HuH-7.5 (cell line): ENCODE data around the gene DNAAF5.

ENCODE experiments used
- DNase-seq: peaks from one replicate; pipeline ENCODE4 v3.0.0; 2011; ENCODE audit warnings: low spot score

DNAAF5 gene

DNA sequence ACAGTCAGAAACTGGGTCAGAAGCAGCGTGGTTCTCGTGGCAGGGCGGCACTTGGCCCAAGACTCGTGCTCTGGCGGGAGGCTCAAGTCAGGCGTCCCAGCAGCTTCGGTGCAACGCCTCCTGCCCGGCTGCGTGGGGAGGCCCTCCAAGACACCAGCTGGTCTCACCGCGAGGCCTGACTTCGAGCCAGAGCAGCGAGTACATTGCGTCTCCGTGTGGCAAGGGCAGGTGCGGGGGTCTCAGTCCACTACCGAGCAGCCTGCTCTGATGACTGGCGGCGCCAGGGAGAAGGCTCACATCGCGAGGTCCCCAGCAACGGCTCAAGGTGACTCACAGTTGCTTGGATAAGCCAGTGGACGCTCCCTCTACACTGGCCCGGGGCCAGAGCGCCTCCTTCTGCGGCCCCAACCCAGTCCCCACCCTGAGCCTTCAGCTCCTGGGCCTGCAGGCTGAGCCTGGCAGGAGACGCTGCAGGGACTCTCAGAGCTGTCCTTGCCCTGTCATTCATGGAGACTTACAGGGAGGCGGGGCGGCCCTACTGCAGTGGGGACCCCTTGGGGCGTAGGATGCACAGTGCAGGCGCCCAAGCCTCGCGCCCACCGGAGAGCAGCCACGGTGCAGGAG is 42.5 kb downstream of the DNAAF5 start:
- DNase-seq: no peak

DNA sequence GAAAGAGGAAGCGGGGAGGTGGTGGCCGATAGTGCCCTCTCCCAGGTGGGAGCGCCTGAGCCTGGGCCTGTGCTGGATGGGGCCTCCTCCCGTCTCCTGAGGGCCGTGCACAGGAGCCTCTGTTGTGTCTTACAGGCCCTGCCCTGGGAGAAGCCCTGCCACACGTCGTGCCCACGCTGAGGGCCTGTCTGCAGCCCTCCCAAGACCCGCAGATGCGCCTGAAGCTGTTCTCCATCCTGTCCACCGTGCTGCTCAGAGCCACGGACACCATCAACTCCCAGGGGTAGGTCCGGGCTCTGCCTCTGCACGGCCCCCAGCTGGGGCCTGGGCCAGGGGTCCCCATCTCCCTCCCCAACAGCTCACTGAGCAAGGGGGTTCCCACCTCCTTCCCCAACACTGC is 43.8 kb downstream of the DNAAF5 start:
- no peak for DNase-seq

DNA sequence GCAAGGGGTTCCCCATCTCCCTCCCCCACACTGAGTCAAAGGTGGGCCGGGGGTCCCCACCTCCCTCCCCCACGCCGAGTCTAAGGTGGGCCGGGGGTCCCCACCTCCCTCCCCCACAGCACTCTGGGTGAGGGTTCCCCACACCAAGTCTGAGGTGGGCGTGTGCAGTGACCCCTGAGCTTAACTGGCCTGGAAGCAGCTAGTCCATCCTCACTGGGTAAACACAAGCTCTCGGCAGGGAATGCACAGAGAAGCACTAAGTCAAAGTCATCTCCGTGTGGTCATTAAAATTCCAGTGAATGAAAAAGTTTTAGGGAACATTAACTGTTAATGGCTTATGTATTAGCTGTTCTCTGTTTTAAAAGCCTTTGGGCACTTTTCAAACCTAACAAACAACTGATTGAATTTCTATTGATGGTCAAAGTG is 44.3 kb downstream of the DNAAF5 start:
- no peak for DNase-seq

DNA sequence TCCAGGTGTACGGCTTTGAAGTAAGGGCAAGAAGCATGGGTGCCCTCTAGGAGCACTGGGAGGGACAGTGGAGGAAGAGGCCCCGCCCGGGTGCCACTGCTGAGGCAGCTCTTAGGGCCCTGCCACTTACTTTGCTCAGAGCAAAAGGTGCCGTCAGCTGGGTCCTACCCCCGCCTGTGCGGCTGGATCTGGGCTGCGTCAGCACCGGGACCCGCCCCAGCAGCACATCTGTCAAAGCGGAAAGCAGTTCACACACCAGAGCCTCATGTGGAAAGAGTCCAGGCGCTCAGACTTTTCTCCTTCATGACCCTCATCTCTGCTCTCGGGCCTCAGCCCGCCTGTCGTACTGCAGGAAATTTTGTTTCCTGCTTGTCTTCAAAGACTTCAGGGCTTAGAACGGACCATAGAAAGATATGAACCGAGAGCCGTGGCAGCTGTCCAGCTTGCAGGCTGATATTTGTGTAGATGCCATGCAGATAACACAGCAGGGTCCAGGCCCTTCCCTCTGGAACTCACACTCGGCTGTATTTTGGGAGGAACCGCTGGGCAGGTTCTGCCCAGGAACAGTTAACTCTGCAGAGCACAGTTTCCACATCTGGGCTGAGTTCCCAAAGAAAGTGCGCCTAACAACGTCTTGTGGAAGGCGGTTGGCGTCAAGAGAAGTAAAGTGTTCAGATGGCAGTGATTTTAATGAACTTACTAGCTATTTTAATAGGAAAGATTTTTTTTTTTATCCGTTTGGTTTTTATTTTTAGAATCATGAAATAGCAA is 44.9 kb downstream of the DNAAF5 start:
- no peak for DNase-seq

DNA sequence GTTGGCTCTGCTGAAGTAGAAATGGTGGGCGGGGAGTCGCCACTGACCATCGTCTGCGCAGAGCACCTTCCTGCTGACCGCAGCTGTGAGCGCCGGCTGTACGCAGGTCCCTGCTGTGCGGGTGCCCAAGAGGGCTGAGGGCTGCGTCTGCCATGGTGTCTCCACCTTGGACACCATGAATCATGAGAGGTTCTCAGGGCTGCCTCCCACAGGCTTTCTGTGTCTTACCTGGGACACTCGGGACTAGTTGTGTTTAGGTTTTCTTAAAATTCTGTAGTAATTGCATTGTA is 45.5 kb downstream of the DNAAF5 start:
- no peak for DNase-seq

DNA sequence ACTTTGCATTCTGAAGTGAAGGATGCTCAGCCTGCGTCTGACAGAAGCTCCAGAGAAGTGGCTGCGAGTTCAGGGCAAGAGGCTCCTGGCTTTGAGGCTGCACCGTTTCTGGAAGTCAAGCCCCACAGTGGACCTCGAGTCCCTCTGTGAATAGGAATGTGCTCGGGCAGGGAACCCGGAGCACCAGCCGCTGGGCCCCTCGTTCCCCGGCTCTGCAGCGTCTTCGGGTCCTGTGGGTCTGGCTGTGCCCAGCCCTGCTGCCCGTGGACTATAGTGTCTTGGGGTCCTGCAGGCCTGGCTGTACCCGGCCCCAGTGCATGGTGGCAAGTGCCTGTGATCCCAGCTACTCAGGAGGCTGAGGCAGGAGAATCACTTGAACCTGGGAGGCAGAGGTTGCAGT is 45.9 kb downstream of the DNAAF5 start:
- DNase-seq: no peak

DNA sequence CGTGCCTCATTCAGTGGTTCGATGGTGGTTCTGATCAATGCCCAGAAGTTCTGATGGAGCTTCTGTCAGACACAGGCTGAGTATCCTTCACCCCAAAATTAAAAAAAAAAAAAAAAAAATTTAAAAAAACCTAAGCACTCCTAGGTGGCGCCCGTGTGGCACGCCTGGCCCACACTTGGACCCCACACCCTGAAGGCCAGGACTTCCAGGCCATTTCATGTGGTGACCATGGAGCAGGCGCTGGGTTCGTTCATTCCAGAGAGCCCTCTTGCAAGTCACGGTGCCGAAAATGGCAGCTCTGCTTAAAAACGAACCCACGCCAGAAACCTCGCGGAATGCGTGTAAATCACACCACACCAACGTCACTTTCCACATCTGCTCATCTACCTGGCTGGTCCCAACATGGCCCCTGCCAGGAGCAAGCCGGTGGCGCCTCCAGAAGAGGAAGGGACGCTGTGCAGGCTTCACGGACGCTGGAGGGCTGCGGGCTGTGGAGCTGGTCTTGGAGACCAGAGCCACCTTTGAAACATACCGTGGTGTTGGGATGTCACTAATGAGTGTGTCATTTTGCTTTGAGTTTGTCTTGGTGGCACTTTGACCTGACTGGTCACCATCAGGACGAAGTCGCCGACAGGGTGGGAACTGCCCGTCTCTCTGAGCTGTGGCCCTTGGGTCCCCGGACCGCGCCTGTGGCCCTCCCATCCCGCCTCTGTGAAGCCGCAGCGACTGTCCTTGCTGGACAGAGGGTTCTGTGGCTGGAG is 46.5 kb downstream of the DNAAF5 start:
- no peak for DNase-seq

DNA sequence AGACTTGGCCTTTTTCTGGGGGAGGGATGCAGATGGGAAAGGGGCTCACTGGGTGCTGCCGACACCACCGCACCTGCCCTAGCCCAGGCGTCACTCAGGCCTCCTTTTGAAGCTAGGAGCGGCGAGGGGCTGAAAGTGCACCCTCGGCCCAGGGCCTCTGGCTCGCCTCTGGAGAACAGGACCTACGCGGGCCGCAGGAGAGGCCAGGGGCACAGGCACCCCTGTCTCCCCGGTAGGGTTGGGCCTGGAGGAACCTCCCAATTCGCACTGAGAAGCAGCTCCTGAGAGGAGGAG is 47.1 kb downstream of the DNAAF5 start:
- no peak for DNase-seq

DNA sequence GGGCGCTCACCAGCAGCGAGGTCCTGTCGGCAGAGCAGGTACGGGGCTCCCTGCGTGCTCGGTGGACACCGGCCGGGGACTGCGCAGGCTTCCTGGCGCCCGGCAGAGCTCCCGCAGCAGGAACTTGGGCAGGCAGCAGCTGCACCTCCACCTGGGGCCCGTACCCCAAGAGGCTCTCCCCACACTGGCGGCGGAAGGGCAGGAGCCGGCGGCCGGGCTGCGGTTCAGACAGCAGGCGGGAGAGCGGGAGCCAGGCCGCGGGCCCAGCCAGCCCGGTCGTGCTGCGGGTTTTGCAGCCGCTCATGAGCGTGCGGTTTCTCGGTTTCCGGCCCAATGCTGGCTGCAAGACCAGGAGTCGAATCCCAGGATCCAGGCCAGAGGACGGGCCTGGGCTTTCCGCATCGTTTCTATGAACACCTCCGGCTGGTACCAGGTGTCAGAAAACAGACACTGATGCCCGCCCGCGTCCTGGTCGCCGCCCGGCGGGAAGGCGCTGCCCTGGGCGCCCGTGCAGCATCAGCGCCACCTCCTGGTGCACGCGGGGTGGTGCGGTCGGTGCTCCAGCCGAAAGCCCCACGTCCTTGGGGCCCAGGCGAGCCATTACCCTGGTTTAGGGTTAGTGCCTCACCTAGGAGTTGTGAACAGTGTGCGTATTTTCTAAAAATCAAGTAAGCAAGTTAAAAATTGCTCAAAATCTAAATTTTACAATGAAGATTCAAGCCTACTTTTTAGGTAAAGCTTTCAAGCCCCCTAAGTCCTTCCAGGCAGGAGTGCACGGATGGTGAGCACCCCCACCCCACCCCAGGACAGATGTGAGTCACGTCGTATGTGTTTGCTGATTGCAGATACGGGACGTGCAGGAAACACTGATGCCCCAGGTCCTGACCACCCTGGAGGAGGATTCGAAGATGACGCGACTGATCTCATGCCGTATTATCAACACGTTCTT is 47.9 kb downstream of the DNAAF5 start:
- DNase-seq: peak; percentile 91

DNA sequence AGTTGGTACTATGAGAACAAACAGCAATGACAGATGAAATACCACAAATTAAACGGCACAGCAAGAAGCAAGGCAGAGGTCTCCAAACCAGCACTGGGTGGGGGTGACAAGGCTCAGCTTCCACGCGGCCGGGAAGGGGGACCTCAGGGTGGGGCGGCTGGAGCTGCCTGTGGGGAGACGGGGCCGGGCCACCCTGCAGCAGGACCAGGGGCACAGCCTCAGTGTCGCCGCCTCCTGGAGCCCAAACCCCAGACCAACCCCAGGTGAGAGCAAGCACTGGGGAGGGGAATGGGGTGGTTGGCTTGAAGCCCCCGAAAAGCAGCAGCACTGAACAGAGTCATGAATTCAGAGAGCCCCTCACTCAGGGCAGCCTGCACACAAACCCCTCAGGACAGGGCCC is 49.9 kb downstream of the DNAAF5 start:
- DNase-seq: no peak

DNA sequence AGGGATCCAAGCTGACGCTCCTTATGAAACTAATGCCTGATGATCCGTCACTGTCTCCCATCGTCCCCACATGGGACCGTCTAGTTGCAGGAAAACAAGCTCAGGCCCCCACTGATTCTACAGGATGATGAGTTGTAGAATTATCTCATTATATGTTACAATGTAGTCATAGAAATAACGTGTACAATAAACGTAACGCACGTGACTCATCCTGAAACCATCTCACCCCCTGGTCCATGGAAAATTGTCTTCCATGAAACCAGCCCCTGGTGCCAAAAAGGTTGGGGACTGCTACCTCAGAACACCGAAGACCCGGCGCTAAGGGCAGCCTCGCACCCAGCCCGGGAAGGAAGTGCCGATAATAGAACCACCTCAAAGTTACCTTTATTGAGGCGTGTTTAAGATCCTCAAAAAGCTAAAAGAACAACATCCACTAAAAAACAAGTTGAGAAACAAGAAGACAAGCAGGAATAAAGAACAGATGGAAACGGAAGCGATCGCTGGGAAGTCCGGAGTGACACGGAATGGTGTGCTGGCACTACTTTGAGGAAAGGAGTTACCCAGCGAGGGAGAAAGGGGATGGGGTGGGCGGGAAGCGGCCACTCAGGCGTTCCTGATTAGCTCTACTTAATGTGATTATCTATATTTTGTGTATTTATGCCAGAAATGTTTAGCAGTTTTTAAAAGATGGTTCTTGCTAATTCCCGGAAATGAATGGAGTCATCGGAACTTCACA is 50.7 kb downstream of the DNAAF5 start:
- DNase-seq: no peak

DNA sequence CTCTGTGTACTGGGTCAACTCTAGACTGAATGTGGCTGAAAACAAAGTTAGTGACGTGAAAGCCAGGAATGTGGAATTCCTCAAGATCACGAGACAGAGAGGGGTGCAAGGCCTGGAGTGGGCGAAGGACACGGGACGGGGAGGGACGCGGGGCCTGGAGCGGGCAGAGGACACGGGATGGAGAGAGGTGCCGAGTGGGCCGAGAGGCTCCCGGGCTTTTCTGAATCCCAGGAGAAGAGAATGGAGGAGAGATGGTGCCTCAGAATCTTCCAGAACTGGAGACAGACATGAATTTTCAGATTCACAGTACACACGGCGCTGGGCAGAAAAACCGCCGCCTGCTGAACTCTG is 51.2 kb downstream of the DNAAF5 start:
- DNase-seq: no peak

DNA sequence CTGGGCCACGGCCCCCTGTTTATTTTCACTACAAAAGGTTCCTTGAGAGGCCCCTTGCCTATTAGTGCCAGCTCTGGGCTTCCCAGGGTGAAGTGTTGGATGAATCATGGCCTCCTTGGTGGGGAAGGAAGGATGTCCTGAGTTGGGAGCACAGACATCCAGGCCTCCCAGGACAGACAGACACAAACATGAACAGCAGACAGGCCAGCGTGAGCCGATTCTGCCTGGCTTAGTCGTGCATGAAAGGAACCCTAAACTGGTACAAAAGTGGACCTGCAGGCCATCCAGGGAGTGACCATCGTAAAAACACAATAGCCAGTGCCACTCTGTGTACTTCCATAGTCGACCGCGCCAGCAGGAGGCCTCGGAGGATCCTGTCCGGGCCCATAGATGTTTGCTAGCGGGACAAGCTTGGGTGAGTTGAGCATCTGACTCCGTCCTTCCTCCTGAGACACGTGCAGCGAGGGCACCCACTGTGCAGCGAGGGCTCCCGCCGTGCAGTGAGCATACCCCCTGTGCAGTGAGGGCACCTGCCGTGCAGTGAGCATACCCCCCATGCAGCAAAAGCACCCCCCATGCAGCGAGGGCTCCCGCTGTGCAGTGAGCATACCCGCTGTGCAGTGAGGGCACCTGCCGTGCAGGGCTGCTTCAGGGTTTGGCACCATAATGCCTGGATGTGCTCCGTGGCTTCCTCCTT is 51.9 kb downstream of the DNAAF5 start:
- no peak for DNase-seq

DNA sequence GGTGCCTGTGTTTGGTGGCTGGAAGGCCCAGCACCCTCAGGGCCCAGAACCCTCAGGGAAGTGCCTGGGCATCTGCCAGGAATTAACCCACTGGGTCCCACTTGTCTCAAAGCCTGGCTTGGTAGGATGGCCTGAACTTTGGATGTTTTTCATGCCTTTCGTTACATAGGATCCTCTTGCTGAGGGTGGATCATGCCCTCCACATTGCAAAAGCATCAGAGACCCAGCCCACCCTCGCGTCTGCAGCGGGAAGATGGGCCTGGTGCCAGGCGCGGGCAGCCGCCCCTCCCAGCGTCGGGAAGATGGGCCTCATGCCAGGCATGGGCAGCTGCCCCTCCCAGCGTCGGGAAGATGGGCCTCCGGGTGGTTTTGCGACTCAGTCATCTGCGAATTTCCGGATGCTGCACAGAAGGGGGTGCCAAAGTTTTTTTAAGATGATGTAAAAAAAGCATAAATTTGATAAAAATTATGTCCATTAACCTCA is 52.5 kb downstream of the DNAAF5 start:
- no peak for DNase-seq

DNA sequence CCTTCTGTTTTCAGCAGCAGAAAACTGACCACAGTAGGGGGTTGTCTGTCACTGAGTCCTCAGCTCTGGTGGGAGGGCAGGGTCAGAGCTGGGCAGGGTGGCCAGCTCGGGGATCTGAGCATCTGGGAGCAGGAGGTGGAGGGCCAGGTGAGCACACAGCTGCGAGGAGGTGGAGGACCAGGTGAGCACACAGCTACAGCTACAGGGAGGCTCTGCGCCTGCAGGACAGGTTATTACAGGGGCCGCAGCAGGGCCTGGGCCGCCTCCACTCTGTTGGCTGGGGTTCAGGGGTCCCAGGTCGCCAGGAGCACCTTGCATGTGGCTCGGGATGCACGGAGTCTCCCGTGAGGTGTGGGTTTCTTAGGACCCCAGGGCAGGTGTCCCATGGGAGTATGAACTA is 53.0 kb downstream of the DNAAF5 start:
- DNase-seq: no peak

DNA sequence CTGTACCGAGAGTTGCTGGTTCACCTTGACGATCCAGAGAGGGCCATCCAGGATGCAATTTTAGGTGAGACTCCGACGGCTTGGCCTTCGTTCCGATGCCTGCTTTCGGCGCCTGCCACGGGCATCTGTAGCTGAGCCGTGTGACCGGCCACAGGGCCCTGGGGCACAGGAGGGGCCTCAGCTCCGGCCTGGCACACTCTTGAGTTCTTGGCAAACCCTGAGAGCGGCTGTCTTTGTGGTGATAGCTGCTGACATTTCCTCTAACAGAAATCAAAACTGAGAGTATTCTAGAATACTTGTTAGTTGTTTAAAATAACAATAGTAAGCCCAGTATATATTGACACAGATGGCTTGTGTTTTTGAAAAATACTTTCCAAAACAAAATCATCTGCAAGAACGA is 53.6 kb downstream of the DNAAF5 start:
- DNase-seq: no peak

DNA sequence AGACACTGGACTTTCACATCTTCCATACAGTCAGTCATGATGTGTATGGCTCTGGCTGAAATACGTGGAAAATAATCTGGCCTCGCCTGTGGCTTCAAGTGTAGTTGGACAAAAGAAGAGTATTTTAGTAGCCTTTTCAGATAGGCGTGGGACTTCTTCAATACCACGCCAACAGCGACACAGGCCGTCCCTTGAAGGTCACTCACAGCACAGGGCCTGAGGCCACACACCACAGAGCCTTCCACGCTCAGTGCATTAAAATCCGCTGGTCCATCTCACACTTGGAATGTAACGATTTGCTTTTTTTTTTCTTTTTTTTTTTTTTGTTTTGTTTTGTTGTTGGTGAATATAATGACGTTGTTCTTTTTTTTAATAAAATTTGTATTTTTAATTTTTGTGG is 54.0 kb downstream of the DNAAF5 start:
- no peak for DNase-seq

DNA sequence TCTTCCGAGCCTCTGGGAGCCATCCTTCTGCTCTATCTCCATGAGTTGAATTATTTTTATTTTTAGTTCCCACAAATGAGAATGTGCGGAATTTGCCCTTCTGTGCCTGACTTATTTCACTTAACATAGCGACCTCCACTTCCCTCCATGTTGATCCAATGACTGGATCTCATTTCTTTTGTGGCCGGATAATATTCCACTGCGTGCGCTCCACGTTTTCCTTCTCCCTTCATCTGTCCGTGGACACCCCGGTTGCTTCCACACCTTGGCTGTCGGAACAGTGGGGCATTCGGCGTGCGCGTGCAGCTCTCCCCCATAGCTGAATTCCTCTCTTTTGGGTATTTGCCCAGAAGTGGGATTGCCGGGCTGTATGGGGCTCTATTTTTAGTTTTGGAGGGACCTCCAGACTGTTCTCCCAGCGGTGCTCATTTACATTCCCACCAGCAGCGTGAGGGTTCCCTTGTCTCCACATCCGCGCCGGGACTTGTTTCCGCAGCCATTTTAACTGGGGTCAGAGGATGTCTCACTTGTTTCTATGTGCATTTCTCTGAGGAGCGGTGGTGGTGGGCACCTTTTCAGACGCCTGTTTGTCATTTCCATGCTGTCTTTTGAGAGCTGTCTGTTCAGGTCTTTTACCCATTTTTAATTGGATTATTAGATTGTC is 54.8 kb downstream of the DNAAF5 start:
- DNase-seq: no peak

DNA sequence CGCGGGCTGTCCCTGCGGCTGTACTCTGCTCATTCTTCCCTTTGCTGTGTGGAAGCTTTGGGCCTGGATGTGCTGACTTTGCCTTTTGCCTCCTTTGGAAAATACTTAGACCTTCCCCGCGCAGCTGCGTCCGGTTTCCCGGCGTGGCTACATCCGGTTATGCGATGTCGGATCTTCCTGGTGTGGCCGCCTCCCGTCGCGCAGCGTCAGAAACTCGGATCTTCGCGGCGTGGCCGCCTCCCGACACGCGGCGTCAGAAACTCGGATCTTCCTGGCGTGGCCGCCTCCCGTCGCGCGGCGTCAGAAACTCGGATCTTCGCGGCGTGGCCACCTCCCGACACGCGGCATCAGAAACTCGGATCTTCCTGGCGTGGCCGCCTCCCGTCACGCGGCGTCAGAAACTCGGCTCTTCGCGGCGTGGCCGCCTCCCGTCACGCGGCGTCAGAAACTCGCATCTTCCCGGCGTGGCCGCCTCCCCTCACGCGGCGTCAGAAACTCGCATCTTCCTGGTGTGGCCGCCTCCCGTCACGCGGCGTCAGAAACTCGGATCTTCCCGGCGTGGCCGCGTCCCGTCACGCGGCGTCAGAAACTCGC is 55.5 kb downstream of the DNAAF5 start:
- DNase-seq: no peak
